CD4-positive, alpha-beta memory T cell (primary cell): ENCODE results near the gene CDK5RAP2. TPM values are rescaled to one million over a fixed set of nuclear protein-coding genes. Genes with fewer than 3 reads are reported as not detected.

Source experiments
- CTCF ChIA-PET: fragments of 350-600 bp; sonication (Branson Sonifier 250); formaldehyde crosslinking; loops from one replicate; lab custom pipeline; 2021; ENCODE audit warnings: inconsistent platforms; ENCODE audit not compliant: partially characterized antibody; lab: Charles Lee
- POLR2A ChIA-PET: fragments of 350-600 bp; sonication (Branson Sonifier 250); formaldehyde crosslinking; loops from one replicate; lab custom pipeline; 2021; ENCODE audit not compliant: partially characterized antibody; lab: Charles Lee
- DNase-seq, 5 donors: peaks; one replicate each; pipeline versions ENCODE4 v3.0.0 to v3.0.0-alpha.2; 2020 to 2022; ENCODE audit warnings: mixed read lengths in 1 of 5
- H3K27ac ChIP-seq: one replicate; pipeline ENCODE4 v1.7.0; 2013; ENCODE audit warnings: low read depth, low read length
- H3K27me3 ChIP-seq: 2 replicates; pipeline ENCODE4 v1.7.0; 2013; ENCODE audit warnings: mild to moderate bottlenecking, low read length, moderate library complexity; ENCODE audit not compliant: insufficient read depth
- H3K36me3 ChIP-seq: 2 replicates; pipeline ENCODE4 v1.7.0; 2013; ENCODE audit warnings: mild to moderate bottlenecking, low read length, moderate library complexity; ENCODE audit not compliant: insufficient read depth
- H3K4me1 ChIP-seq: 2 replicates; pipeline ENCODE4 v1.7.0; 2013; ENCODE audit warnings: mild to moderate bottlenecking, low read length, moderate library complexity; ENCODE audit not compliant: insufficient read depth
- H3K4me3 ChIP-seq, 2 donors: one replicate each; pipeline ENCODE4 v1.7.0; 2013; ENCODE audit warnings: low read length in 2 of 2, mild to moderate bottlenecking in 1 of 2
- H3K9me3 ChIP-seq, 2 donors: one replicate each; pipeline ENCODE4 v1.7.0; 2013; ENCODE audit warnings: low read length in 2 of 2, control low read depth in 1 of 2; ENCODE audit not compliant: control insufficient read depth in 1 of 2
- H3K27ac Mint-ChIP-seq, 7 donors: one replicate each; pipeline ENCODE4 v1.8.0; 2020 to 2021; ENCODE audit warnings: mixed read lengths in 7 of 7, mild to moderate bottlenecking in 6 of 7, inconsistent platforms in 3 of 7, moderate library complexity in 3 of 7
- H3K27me3 Mint-ChIP-seq, 2 donors: one replicate each; pipeline ENCODE4 v1.8.0; 2020 to 2021; ENCODE audit warnings: mixed read lengths in 2 of 2
- H3K36me3 Mint-ChIP-seq, 2 donors: one replicate each; pipeline ENCODE4 v1.8.0; 2020 to 2021; ENCODE audit warnings: mixed read lengths in 2 of 2, inconsistent platforms in 1 of 2, mild to moderate bottlenecking in 1 of 2
- H3K4me1 Mint-ChIP-seq, 4 donors: one replicate each; pipeline ENCODE4 v1.8.0; 2020 to 2021; ENCODE audit warnings: mixed read lengths in 4 of 4, mild to moderate bottlenecking in 1 of 4
- H3K4me3 Mint-ChIP-seq, 8 donors: one replicate each; pipeline ENCODE4 v1.8.0; 2020 to 2021; ENCODE audit warnings: mixed read lengths in 8 of 8, mild to moderate bottlenecking in 7 of 8, moderate library complexity in 6 of 8, inconsistent platforms in 3 of 8
- H3K9me3 Mint-ChIP-seq, 8 donors: one replicate each; pipeline ENCODE4 v1.8.0; 2020 to 2021; ENCODE audit warnings: mixed read lengths in 8 of 8, mild to moderate bottlenecking in 5 of 8, inconsistent platforms in 3 of 8, moderate library complexity in 1 of 8
- intact Hi-C: fragments of 100-400 bp; cut with micrococcal nuclease; formaldehyde crosslinking; loops from one replicate; pipeline ENCODE4 v1.15.1; 2023
- polyA plus RNA-seq, 2 donors: library from polyadenylated mRNA; unstranded; fragments of 300-500 nt; fragmentation: Illumina TruSeq; gene quantifications; one replicate each; pipeline ENCODE4 v1.2.3, GENCODE V29; 2021
- total RNA-seq, 2 experiments: library from RNA; stranded (reverse); gene quantifications; one replicate each; pipeline ENCODE4 v1.2.3, GENCODE V29; 2021

CDK5RAP2 gene
- total and polyA plus RNA-seq, 4 experiments from 2014 or later, result 3.9 to 102 (median 59.4) TPM

GRCh38 chr9:120571443-120572257, 8.3 kb downstream of the CDK5RAP2 start:
- H3K4me3 Mint-ChIP-seq, result no peak overlapping the region
- H3K27me3 ChIP-seq, result no peaks in the 10 kb centered on the region
- intact Hi-C loops, result no loop called here
- H3K9me3 Mint-ChIP-seq, result no peaks in the 10 kb centered on the region
- H3K27ac Mint-ChIP-seq, result no peak overlapping the region
- H3K4me1 ChIP-seq, result no peaks in the 10 kb centered on the region
- H3K9me3 ChIP-seq, result no peaks in the 10 kb centered on the region
- ChIA-PET POLR2A (no interaction called here), CTCF (no interaction called here)
- no peak for DNase-seq
- peaks cover 12 to 26% (median 16%) of the 10 kb centered on the region in 4 donors for H3K4me1 Mint-ChIP-seq
- H3K4me3 ChIP-seq, result no peak overlapping the region
- peaks cover 45 to 62% of the 10 kb centered on the region in 2 donors for H3K36me3 Mint-ChIP-seq
- peaks cover 37% of the 10 kb centered on the region for H3K36me3 ChIP-seq
- H3K27ac ChIP-seq, result no peak overlapping the region
- no peaks in the 10 kb centered on the region for H3K27me3 Mint-ChIP-seq

- intact Hi-C loops, result no loop called here
- no peaks in the 10 kb centered on the region for H3K9me3 ChIP-seq
- Mint-ChIP-seq H3K36me3 (peaks cover 56 to 69% of the 10 kb centered on the region in 2 donors), H3K27ac (no peak overlapping the region), H3K9me3 (no peaks in the 10 kb centered on the region), H3K27me3 (no peaks in the 10 kb centered on the region), H3K4me3 (no peak overlapping the region), H3K4me1 (peaks cover 4 to 18% (median 12%) of the 10 kb centered on the region in 4 donors)
- no peaks in the 10 kb centered on the region for H3K4me1 ChIP-seq
- CTCF ChIA-PET, result interaction anchor here (1.4 kb wide), 1 partner anchor 11 kb away, joined by 4 read pairs; no protein-coding TSS in a partner anchor
- POLR2A ChIA-PET, result no interaction called here
- peaks cover 50% of the 10 kb centered on the region for H3K36me3 ChIP-seq
- no peaks in the 10 kb centered on the region for H3K27me3 ChIP-seq
- H3K4me3 ChIP-seq, result no peak overlapping the region
- DNase-seq, result no peak
- no peak overlapping the region for H3K27ac ChIP-seq
Observed at GRCh38 chr9:120570296-120570695, 9.7 kb downstream of the CDK5RAP2 start.

DNA sequence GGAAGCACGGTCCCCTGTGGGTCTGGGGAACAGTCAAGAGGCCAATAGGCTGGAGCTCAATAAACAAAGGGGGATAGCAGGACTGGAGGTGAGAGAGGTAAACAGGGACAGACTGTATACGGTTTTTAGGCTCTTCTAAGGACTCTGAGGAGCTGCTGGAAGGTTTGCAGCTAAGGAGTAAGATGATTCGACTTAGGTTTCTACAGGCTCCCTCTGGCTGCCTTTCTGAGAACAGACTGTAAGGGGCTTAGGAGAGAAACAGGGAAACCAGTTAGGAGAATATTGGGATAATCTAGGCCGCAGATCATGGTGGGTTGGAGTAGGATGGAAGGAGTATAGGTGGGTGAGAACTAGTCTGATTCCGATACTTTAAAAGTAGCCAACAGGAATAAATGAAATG, 10.4 kb downstream of the CDK5RAP2 start:
- no peaks in the 10 kb centered on the region for H3K9me3 Mint-ChIP-seq
- H3K9me3 ChIP-seq, result no peaks in the 10 kb centered on the region
- no peaks in the 10 kb centered on the region for H3K27me3 ChIP-seq
- H3K4me3 Mint-ChIP-seq, result no peak overlapping the region
- H3K4me1 Mint-ChIP-seq, result peaks cover 11 to 22% (median 13%) of the 10 kb centered on the region in 4 donors
- no peak overlapping the region for H3K4me3 ChIP-seq
- peaks cover 64 to 77% of the 10 kb centered on the region in 2 donors for H3K36me3 Mint-ChIP-seq
- ChIA-PET CTCF (interaction anchor here (1.4 kb wide), 1 partner anchor 10 kb away, joined by 4 read pairs; no protein-coding TSS in a partner anchor), POLR2A (no interaction called here)
- H3K27me3 Mint-ChIP-seq, result no peaks in the 10 kb centered on the region
- intact Hi-C loops, result no loop called here
- H3K27ac ChIP-seq, result no peak overlapping the region
- H3K27ac Mint-ChIP-seq, result peak overlapping the region in 2 of 7 donors; percentile 33 to 38
- H3K4me1 ChIP-seq, result no peaks in the 10 kb centered on the region
- no peak for DNase-seq
- peaks cover 56% of the 10 kb centered on the region for H3K36me3 ChIP-seq

GRCh38 chr9:120568816-120569215, 11.2 kb downstream of the CDK5RAP2 start:
- Histone ChIP-seq H3K27ac (no peak overlapping the region), H3K36me3 (peaks cover 60% of the 10 kb centered on the region), H3K4me3 (no peak overlapping the region), H3K4me1 (no peaks in the 10 kb centered on the region), H3K9me3 (no peaks in the 10 kb centered on the region), H3K27me3 (no peaks in the 10 kb centered on the region)
- peaks cover 65 to 81% of the 10 kb centered on the region in 2 donors for H3K36me3 Mint-ChIP-seq
- DNase-seq, result no peak
- ChIA-PET POLR2A (no interaction called here), CTCF (interaction anchor here (1.4 kb wide), 1 partner anchor 9 kb away, joined by 4 read pairs; no protein-coding TSS in a partner anchor)
- no peak overlapping the region for H3K4me3 Mint-ChIP-seq
- intact Hi-C loops, result no loop called here
- peaks cover 5 to 17% (median 13%) of the 10 kb centered on the region in 4 donors for H3K4me1 Mint-ChIP-seq
- H3K27me3 Mint-ChIP-seq, result no peaks in the 10 kb centered on the region
- H3K27ac Mint-ChIP-seq, result peak overlapping the region in 1 of 7 donors; percentile 38
- no peaks in the 10 kb centered on the region for H3K9me3 Mint-ChIP-seq

- Histone ChIP-seq H3K36me3 (peaks cover 66% of the 10 kb centered on the region), H3K27ac (no peak overlapping the region), H3K4me3 (no peak overlapping the region), H3K27me3 (no peaks in the 10 kb centered on the region), H3K9me3 (no peaks in the 10 kb centered on the region), H3K4me1 (no peaks in the 10 kb centered on the region)
- no peaks in the 10 kb centered on the region for H3K9me3 Mint-ChIP-seq
- no peak overlapping the region for H3K27ac Mint-ChIP-seq
- H3K4me3 Mint-ChIP-seq, result no peak overlapping the region
- ChIA-PET CTCF (no interaction called here), POLR2A (no interaction called here)
- intact Hi-C loops, result no loop called here
- H3K4me1 Mint-ChIP-seq, result peaks cover 6 to 19% (median 16%) of the 10 kb centered on the region in 4 donors
- H3K36me3 Mint-ChIP-seq, result peaks cover 74 to 88% of the 10 kb centered on the region in 2 donors
- DNase-seq, result no peak
- H3K27me3 Mint-ChIP-seq, result no peaks in the 10 kb centered on the region
Observed at GRCh38 chr9:120567874-120568273, 12.1 kb downstream of the CDK5RAP2 start.

GRCh38 chr9:120567081-120567480, 12.9 kb downstream of the CDK5RAP2 start:
- no peak for DNase-seq
- Histone ChIP-seq H3K27ac (no peak overlapping the region), H3K27me3 (no peaks in the 10 kb centered on the region), H3K9me3 (no peaks in the 10 kb centered on the region), H3K4me3 (no peak overlapping the region), H3K36me3 (peaks cover 67% of the 10 kb centered on the region), H3K4me1 (no peaks in the 10 kb centered on the region)
- no peaks in the 10 kb centered on the region for H3K9me3 Mint-ChIP-seq
- H3K4me1 Mint-ChIP-seq, result peaks cover 9 to 27% (median 18%) of the 10 kb centered on the region in 4 donors
- POLR2A ChIA-PET, result no interaction called here
- CTCF ChIA-PET, result no interaction called here
- intact Hi-C loops, result no loop called here
- H3K27me3 Mint-ChIP-seq, result no peaks in the 10 kb centered on the region
- H3K4me3 Mint-ChIP-seq, result no peak overlapping the region
- H3K36me3 Mint-ChIP-seq, result peaks cover 80 to 93% of the 10 kb centered on the region in 2 donors
- H3K27ac Mint-ChIP-seq, result no peak overlapping the region

DNA sequence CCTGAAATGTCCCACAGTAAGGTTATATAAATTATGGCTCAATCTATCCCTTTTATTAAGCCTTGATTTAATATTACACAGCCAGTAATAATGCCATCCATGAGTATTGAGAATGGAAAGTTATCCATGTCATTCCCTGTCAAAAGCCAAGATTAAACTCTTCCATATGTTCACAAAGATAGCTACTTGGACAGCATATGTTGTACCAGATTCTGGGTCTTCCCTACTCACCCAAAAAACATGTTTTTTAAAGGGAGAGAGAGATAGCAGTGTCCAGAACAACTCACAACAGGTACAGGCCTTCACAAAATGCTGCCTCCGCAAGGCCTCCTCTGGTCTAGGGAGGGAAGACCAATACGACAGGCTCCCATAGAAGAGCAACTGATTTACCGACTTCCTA, 15.4 kb downstream of the CDK5RAP2 start:
- peaks cover 9 to 36% (median 17%) of the 10 kb centered on the region in 4 donors for H3K4me1 Mint-ChIP-seq
- no peak overlapping the region for H3K4me3 Mint-ChIP-seq
- H3K27me3 Mint-ChIP-seq, result no peaks in the 10 kb centered on the region
- H3K4me1 ChIP-seq, result no peaks in the 10 kb centered on the region
- no peaks in the 10 kb centered on the region for H3K27me3 ChIP-seq
- no peak overlapping the region for H3K27ac ChIP-seq
- H3K4me3 ChIP-seq, result no peak overlapping the region
- no peak overlapping the region for H3K27ac Mint-ChIP-seq
- POLR2A ChIA-PET, result no interaction called here
- DNase-seq, result no peak
- H3K9me3 Mint-ChIP-seq, result no peaks in the 10 kb centered on the region
- peaks cover 67 to 85% of the 10 kb centered on the region in 2 donors for H3K36me3 Mint-ChIP-seq
- CTCF ChIA-PET, result no interaction called here
- H3K36me3 ChIP-seq, result peaks cover 51% of the 10 kb centered on the region
- intact Hi-C loops, result no loop called here
- no peaks in the 10 kb centered on the region for H3K9me3 ChIP-seq
